K562 (cell line): ENCODE measurements around the gene GSTM2. TPM values are rescaled to one million over a fixed set of nuclear protein-coding genes. Genes with fewer than 3 reads are reported as not detected.

Experiments
- ATAC-seq: fragments of 200-7000 bp; cut with Tn5 transposase; 3 replicates; pipeline ENCODE4 v1.9.1; 2020; ENCODE audit warnings: moderate library complexity
- BruUV-seq: library from RNA; stranded (reverse); fragments of 400-500 nt; replicated peaks from 2 replicates; lab custom pipeline; 2021; lab: Mats Ljungman, UMichigan
- CTCF ChIA-PET: fragments of 300-600 bp; formaldehyde crosslinking; extraction: SDS; loops from one replicate; lab custom pipeline; 2021; ENCODE audit warnings: low intra/inter-chr PET ratio; lab: Yijun Ruan, JAX
- POLR2A ChIA-PET: fragments of 300-600, 350-650 bp; sonication (Branson Sonifier 250); formaldehyde crosslinking; extraction: SDS; loops from one replicate; lab custom pipeline; 2021; ENCODE audit warnings: antibody characterized with exemption, inconsistent platforms; lab: Yijun Ruan, JAX
- DNase-seq, 4 experiments: peaks; one replicate each; pipeline versions ENCODE4 v3.0.0 to v3.0.0-alpha.2; 2011 to 2018; ENCODE audit warnings: low spot score in 3 of 4, mixed read lengths in 3 of 4; ENCODE audit errors: extremely low read depth in 1 of 4
- FAIRE-seq: peaks from 2 replicates; lab custom pipeline; 2011; peaks lifted over from hg19 to GRCh38; lab: Jason Lieb, UNC
- H2AFZ ChIP-seq: 2 replicates; pipeline ENCODE4 v1.6.0; 2011; ENCODE audit warnings: low read depth, low read length, control low read depth, inconsistent platforms
- H3K27ac ChIP-seq: fragments of 200-600 bp; 3 replicates; pipeline ENCODE4 v1.8.0; 2011; ENCODE audit warnings: low read depth, mild to moderate bottlenecking, control low read depth, inconsistent platforms, low read length, moderate library complexity, mixed read lengths; ENCODE audit errors: extremely low read depth
- H3K27me3 ChIP-seq, 2 experiments: fragments of 300-600 bp in 1 of 2; 2 replicates in 1 of 2; 3 replicates in 1 of 2; pipeline versions ENCODE4 v1.6.0 to v1.8.0; 2011; ENCODE audit warnings: inconsistent platforms in 2 of 2, low read length in 2 of 2, mild to moderate bottlenecking in 1 of 2, mixed read lengths in 1 of 2, moderate library complexity in 1 of 2; ENCODE audit not compliant: control insufficient read depth in 2 of 2, insufficient read depth in 2 of 2
- H3K36me3 ChIP-seq: fragments of 300-600 bp; 3 replicates; pipeline ENCODE4 v1.8.0; 2011; ENCODE audit warnings: mild to moderate bottlenecking, low read length, inconsistent platforms; ENCODE audit not compliant: control insufficient read depth, insufficient read depth
- H3K4me1 ChIP-seq, 2 experiments: fragments of 200-600 bp in 1 of 2; replicated peaks in 1 of 2; 2 replicates in 1 of 2; 3 replicates in 1 of 2; pipeline versions ENCODE4 v1.5.1 to v1.8.0; 2011; ENCODE audit warnings: inconsistent platforms in 2 of 2, low read length in 2 of 2, mild to moderate bottlenecking in 1 of 2, mixed read lengths in 1 of 2, moderate library complexity in 1 of 2; ENCODE audit not compliant: control insufficient read depth in 2 of 2, insufficient read depth in 2 of 2
- H3K4me2 ChIP-seq: 2 replicates; pipeline ENCODE4 v1.6.1; 2011; ENCODE audit warnings: low read length, control low read depth, inconsistent platforms, mixed read lengths; ENCODE audit not compliant: insufficient read depth
- H3K4me3 ChIP-seq: fragments of 200-600 bp; sonication (generic), shearing (Covaris generic); 2 replicates; pipeline ENCODE4 v1.5.1; 2016; ENCODE audit warnings: control low read depth, inconsistent platforms
- H3K79me2 ChIP-seq: fragments of 200-600 bp; 3 replicates; pipeline ENCODE4 v1.8.0; 2011; ENCODE audit warnings: low read length, inconsistent platforms; ENCODE audit not compliant: control insufficient read depth, insufficient read depth
- H3K9ac ChIP-seq, 2 experiments: 2 replicates each; pipeline versions ENCODE4 v1.6.0 to v1.6.1; 2011; ENCODE audit warnings: low read depth in 2 of 2, low read length in 2 of 2, control low read depth in 1 of 2, inconsistent platforms in 1 of 2, mild to moderate bottlenecking in 1 of 2, mixed read lengths in 1 of 2; ENCODE audit not compliant: insufficient read depth in 1 of 2
- H3K9me1 ChIP-seq: one replicate; pipeline ENCODE4 v1.6.0; 2011; ENCODE audit warnings: inconsistent platforms, mild to moderate bottlenecking, low read length, moderate library complexity; ENCODE audit not compliant: control insufficient read depth, insufficient read depth
- H3K9me3 ChIP-seq: replicated peaks from 2 replicates; pipeline ENCODE4 v1.5.1; 2011; ENCODE audit warnings: low read depth, low read length, inconsistent platforms; ENCODE audit not compliant: control insufficient read depth, insufficient read depth
- H4K20me1 ChIP-seq: replicated peaks from 2 replicates; pipeline ENCODE4 v1.6.1; 2011; ENCODE audit warnings: low read length, inconsistent platforms, mixed read lengths; ENCODE audit not compliant: control insufficient read depth, insufficient read depth
- KDM1A ChIP-seq, 2 experiments: fragments of 450-650 bp; IDR thresholded peaks; 2 replicates each; pipeline ENCODE4 v1.6.1; 2016; ENCODE audit warnings: mild to moderate bottlenecking in 2 of 2
- ZBTB7A ChIP-seq: IDR thresholded peaks from 2 replicates; pipeline ENCODE4 v1.6.1; 2011; ENCODE audit warnings: low read depth, mild to moderate bottlenecking, low read length, moderate library complexity, borderline replicate concordance; ENCODE audit not compliant: control insufficient read depth
- ZNF146 ChIP-seq: IDR thresholded peaks from one replicate; pipeline ENCODE4 v1.6.1; 2018; ENCODE audit warnings: missing compliant biosample characterization; ENCODE audit not compliant: unreplicated experiment
- WGBS: fragments of 100-300 bp; shearing (Covaris generic); methylation state at CpG from one replicate; pipeline ENCODE4 v1.1.6; 2016; ENCODE audit warnings: low coverage, mixed read lengths; ENCODE audit not compliant: insufficient coverage; ENCODE audit errors: missing lambda C conversion rate; 5-methylcytosine and 5-hydroxymethylcytosine counted together
- in situ Hi-C: fragments of 300-500 bp; cut with MboI; formaldehyde crosslinking; loops from 4 replicates; pipeline ENCODE4 v1.15.0; 2018; ENCODE audit warnings: inconsistent platforms, mixed read lengths
- intact Hi-C: fragments of 100-400 bp; cut with micrococcal nuclease; formaldehyde crosslinking; loops from 2 replicates; pipeline ENCODE4 v1.14.2; 2022
- polyA plus RNA-seq, 8 experiments: library from polyadenylated mRNA; depleted of rRNA in 4 of 8; stranded (reverse) in 5 of 8; unstranded in 3 of 8; fragments of >200 nt; fragmentation: Nextera tagmentation in 2 of 8; fragmentation: Illumina TruSeq in 1 of 8; extraction: Ambion mirVana in 2 of 8; extraction: Trizol in 1 of 8; gene quantifications; 2 replicates each; pipeline versions ENCODE4 v1.2.1 to v1.2.3, GENCODE V29; 2011 to 2014; ENCODE audit warnings: inconsistent platforms in 1 of 8, missing spikeins in 1 of 8
- total RNA-seq, 7 experiments: library from RNA; depleted of rRNA in 6 of 7; stranded (reverse); fragments of >200 nt in 6 of 7; fragmentation: Illumina TruSeq in 2 of 7; extraction: Trizol in 2 of 7; gene quantifications; 2 replicates each; pipeline versions ENCODE4 v1.2.1 to v1.2.3, GENCODE V29; 2011 to 2021; ENCODE audit warnings: low replicate concordance in 1 of 7
- TF ChIP-seq, protein P1 (sequence below): sonication (generic); formaldehyde crosslinking; IDR thresholded peaks from 2 replicates; pipeline ENCODE4 v1.8.1; 2023; ENCODE audit warnings: mild to moderate bottlenecking, missing genetic modification reagents
- TF ChIP-seq, protein P2 (sequence below): fragments of 200-800 bp; sonication (Bioruptor generic); IDR thresholded peaks from 2 replicates; pipeline ENCODE4 v1.6.1; 2017; ENCODE audit warnings: missing genetic modification characterization, missing compliant biosample characterization
- TF ChIP-seq, protein P3 (sequence below): IDR thresholded peaks from 2 replicates; pipeline ENCODE4 v1.6.1; 2011; ENCODE audit warnings: borderline replicate concordance, low read depth, mild to moderate bottlenecking, moderate library complexity, low read length; ENCODE audit not compliant: insufficient read depth, poor library complexity, severe bottlenecking
- TF ChIP-seq, protein P4 (sequence below), 3 experiments: fragments of 200-800 bp in 1 of 3; sonication (Bioruptor generic) in 1 of 3; sonication (generic) in 1 of 3; formaldehyde crosslinking in 1 of 3; IDR thresholded peaks; 2 replicates each; pipeline versions ENCODE4 v1.6.1 to v1.8.0; 2016 to 2022; ENCODE audit warnings: mild to moderate bottlenecking in 2 of 3, missing compliant biosample characterization in 2 of 3, missing genetic modification characterization in 2 of 3, missing genetic modification reagents in 1 of 3
- TF ChIP-seq, protein P5 (sequence below), 2 experiments: fragments of 450-650 bp; IDR thresholded peaks; 2 replicates each; pipeline ENCODE4 v1.6.1; 2016

Gene GSTM2
- total and polyA plus RNA-seq, 9 of the 15 experiments (the other 6 are each of a cell fraction or from before 2014, with no cell fraction given), result 1.6 to 15.1 (median 6.8) TPM

DNA sequence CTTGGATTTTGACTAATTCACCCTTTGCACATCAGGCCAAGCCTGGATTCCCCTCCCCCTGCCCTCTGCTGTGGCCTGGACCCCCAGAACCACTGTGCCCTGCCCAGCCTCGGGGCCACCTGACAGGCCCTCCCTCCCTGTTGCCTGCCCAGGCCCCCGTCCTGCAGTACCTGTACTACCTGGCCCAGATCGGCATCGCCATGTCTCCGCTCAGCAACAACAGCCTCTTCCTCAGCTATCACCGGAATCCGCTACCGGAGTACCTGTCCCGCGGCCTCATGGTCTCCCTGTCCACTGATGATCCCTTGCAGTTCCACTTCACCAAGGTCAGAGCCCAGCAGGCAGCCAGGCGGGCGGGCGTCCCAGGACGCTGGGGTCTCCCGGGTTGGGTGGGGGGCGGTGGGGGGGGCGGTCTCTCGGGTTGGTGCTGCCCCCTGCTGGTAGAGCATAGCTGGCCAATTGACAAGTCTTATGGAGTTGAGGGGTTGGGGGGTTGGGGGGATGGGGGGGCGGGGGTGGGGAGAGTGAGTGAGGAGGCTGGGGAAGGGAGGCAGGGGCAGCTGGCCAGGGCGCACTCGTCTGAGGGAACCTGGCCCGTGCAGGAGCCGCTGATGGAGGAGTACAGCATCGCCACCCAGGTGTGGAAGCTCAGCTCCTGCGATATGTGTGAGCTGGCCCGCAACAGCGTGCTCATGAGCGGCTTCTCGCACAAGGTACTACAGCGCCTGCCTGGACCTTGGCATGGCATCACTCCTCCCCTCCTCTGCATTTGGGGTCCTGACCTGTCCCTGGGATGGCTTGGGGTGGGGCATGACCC, 37.6 kb upstream of the GSTM2 start:
- H3K4me2 ChIP-seq, result no peak overlapping the region
- ChIA-PET CTCF (interaction anchor here (2.6 kb wide), 1 partner anchor 84 kb away, joined by 24 read pairs; no protein-coding TSS in a partner anchor), POLR2A (interaction anchor here (0.5 to 4.2 kb wide), 7 partner anchors 8 to 370 kb away, joined by 3 to 23 read pairs (median 3); partner anchors contain the start of genes AMPD2 and GNAI3)
- H3K4me1 ChIP-seq, result peaks cover 0 to 39% of the 10 kb centered on the region in 2 experiments; a peak in 2 of 5 replicates
- no peaks in the 10 kb centered on the region for H3K9me3 ChIP-seq
- peaks cover 4% of the 10 kb centered on the region; the same call in 1 of the 2 replicates for H4K20me1 ChIP-seq
- H3K4me3 ChIP-seq, result no peak overlapping the region
- H3K9ac ChIP-seq, result no peak overlapping the region
- H3K9me1 ChIP-seq, result peaks cover 5% of the 10 kb centered on the region
- 85% methylated on average over 24 of the region's 30 CpGs for WGBS
- no peak overlapping the region for H3K27ac ChIP-seq
- intact Hi-C loops (loop anchor here (1.0 kb wide), 1 partner anchor 84 kb away; no protein-coding TSS in a partner anchor), in situ Hi-C loops (no loop called here)
- H3K36me3 ChIP-seq, result peaks cover 63% of the 10 kb centered on the region; the same call in 2 of the 3 replicates
- no peak overlapping the region for H2AFZ ChIP-seq
- DNase-seq, result peak; percentile 49 to 77 (median 76)
- FAIRE-seq, result no peak
- BruUV-seq, result no TSS peak
- H3K27me3 ChIP-seq, result no peaks in the 10 kb centered on the region
- peak; percentile 56 for ATAC-seq
- H3K79me2 ChIP-seq, result no peaks in the 10 kb centered on the region
- TF ChIP-seq, protein P1, sequence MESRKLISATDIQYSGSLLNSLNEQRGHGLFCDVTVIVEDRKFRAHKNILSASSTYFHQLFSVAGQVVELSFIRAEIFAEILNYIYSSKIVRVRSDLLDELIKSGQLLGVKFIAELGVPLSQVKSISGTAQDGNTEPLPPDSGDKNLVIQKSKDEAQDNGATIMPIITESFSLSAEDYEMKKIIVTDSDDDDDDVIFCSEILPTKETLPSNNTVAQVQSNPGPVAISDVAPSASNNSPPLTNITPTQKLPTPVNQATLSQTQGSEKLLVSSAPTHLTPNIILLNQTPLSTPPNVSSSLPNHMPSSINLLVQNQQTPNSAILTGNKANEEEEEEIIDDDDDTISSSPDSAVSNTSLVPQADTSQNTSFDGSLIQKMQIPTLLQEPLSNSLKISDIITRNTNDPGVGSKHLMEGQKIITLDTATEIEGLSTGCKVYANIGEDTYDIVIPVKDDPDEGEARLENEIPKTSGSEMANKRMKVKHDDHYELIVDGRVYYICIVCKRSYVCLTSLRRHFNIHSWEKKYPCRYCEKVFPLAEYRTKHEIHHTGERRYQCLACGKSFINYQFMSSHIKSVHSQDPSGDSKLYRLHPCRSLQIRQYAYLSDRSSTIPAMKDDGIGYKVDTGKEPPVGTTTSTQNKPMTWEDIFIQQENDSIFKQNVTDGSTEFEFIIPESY (CRISPR knock-in tag), result peak; percentile 76
- TF ChIP-seq ZNF146 (CRISPR knock-in tag) (no peak), KDM1A (IDR thresholded peaks at IDR 0.05) (no peak), ZBTB7A (peak; percentile 75)
- TF ChIP-seq, protein P2, sequence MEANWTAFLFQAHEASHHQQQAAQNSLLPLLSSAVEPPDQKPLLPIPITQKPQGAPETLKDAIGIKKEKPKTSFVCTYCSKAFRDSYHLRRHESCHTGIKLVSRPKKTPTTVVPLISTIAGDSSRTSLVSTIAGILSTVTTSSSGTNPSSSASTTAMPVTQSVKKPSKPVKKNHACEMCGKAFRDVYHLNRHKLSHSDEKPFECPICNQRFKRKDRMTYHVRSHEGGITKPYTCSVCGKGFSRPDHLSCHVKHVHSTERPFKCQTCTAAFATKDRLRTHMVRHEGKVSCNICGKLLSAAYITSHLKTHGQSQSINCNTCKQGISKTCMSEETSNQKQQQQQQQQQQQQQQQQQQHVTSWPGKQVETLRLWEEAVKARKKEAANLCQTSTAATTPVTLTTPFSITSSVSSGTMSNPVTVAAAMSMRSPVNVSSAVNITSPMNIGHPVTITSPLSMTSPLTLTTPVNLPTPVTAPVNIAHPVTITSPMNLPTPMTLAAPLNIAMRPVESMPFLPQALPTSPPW (CRISPR knock-in tag), result peak; percentile 65
- TF ChIP-seq, protein P3, sequence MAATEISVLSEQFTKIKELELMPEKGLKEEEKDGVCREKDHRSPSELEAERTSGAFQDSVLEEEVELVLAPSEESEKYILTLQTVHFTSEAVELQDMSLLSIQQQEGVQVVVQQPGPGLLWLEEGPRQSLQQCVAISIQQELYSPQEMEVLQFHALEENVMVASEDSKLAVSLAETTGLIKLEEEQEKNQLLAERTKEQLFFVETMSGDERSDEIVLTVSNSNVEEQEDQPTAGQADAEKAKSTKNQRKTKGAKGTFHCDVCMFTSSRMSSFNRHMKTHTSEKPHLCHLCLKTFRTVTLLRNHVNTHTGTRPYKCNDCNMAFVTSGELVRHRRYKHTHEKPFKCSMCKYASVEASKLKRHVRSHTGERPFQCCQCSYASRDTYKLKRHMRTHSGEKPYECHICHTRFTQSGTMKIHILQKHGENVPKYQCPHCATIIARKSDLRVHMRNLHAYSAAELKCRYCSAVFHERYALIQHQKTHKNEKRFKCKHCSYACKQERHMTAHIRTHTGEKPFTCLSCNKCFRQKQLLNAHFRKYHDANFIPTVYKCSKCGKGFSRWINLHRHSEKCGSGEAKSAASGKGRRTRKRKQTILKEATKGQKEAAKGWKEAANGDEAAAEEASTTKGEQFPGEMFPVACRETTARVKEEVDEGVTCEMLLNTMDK, result peak; percentile 34
- TF ChIP-seq, protein P4, sequence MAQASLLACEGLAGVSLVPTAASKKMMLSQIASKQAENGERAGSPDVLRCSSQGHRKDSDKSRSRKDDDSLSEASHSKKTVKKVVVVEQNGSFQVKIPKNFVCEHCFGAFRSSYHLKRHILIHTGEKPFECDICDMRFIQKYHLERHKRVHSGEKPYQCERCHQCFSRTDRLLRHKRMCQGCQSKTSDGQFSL (CRISPR knock-in tag; IDR thresholded peaks at IDR 0.05), result peak; percentile 93
- TF ChIP-seq, protein P4 (tag; IDR thresholded peaks at IDR 0.05), result peak in 1 of 2 experiments; percentile 99; a peak in 2 of 4 replicates
- TF ChIP-seq, protein P5, sequence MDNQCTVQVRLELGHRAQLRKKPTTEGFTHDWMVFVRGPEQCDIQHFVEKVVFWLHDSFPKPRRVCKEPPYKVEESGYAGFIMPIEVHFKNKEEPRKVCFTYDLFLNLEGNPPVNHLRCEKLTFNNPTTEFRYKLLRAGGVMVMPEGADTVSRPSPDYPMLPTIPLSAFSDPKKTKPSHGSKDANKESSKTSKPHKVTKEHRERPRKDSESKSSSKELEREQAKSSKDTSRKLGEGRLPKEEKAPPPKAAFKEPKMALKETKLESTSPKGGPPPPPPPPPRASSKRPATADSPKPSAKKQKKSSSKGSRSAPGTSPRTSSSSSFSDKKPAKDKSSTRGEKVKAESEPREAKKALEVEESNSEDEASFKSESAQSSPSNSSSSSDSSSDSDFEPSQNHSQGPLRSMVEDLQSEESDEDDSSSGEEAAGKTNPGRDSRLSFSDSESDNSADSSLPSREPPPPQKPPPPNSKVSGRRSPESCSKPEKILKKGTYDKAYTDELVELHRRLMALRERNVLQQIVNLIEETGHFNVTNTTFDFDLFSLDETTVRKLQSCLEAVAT (IDR thresholded peaks at IDR 0.05), result 0 out of 4 replicates have a peak, but pooled peaks of 1 of the 2 experiments have one; percentile 48
